Peyer's patch (tissue), 4 donors: ENCODE results near the gene POGZ. TPM values are rescaled to one million over a fixed set of nuclear protein-coding genes. Genes with fewer than 3 reads are reported as not detected.
A peak's percentile ranks its signal among the peaks of the same experiment; 100 is the strongest.
"Not testable (repeated sequence)": the region's sequence is repeated elsewhere in the genome, so short reads cannot be mapped to it uniquely, and the experiment has no call there.

Source experiments
- DNase-seq, 3 donors: peaks; one replicate each; pipeline ENCODE4 v3.0.0-alpha.2; 2017 to 2019
- H3K27ac ChIP-seq, 4 donors: fragments of 200-600 bp; sonication (generic); one replicate each; pipeline ENCODE4 v1.5.1; 2016 to 2019
- H3K27me3 ChIP-seq, 2 donors: fragments of 200-600 bp; sonication (generic); one replicate each; pipeline ENCODE4 v1.5.1; 2019
- H3K36me3 ChIP-seq, 3 donors: fragments of 200-600 bp; sonication (generic); one replicate each; pipeline ENCODE4 v1.5.1; 2016 to 2019
- H3K4me1 ChIP-seq, 4 donors: fragments of 200-600 bp; sonication (generic); one replicate each; pipeline ENCODE4 v1.5.1; 2016 to 2019
- H3K4me3 ChIP-seq, 4 donors: fragments of 200-600 bp; sonication (generic); 1 replicate in 3 of 4; 2 replicates in 1 of 4; pipeline ENCODE4 v1.5.1; 2016 to 2019; ENCODE audit warnings: mild to moderate bottlenecking in 1 of 4
- H3K9me3 ChIP-seq, 4 donors: fragments of 200-600 bp; sonication (generic); one replicate each; pipeline ENCODE4 v1.5.1; 2016 to 2019; ENCODE audit warnings: mild to moderate bottlenecking in 1 of 4
- CTCF ChIP-seq, 6 experiments: fragments of 450-650 bp in 4 of 6; fragments of 200-600 bp in 2 of 6; sonication (generic) in 1 of 6; IDR thresholded peaks; one replicate each; pipeline ENCODE4 v1.5.1; 2017 to 2019; ENCODE audit warnings: antibody characterized with exemption in 6 of 6, mild to moderate bottlenecking in 3 of 6, moderate library complexity in 1 of 6
- POLR2A ChIP-seq, 2 donors: fragments of 450-650 bp; IDR thresholded peaks; one replicate each; pipeline ENCODE4 v1.5.1; 2017; ENCODE audit warnings: antibody characterized with exemption in 2 of 2, mild to moderate bottlenecking in 2 of 2, moderate library complexity in 2 of 2
- total RNA-seq, 4 donors: library from RNA; depleted of rRNA; stranded (reverse); fragments of >200 nt; gene quantifications; one replicate each; pipeline ENCODE4 v1.1.0, GENCODE V29; 2016

POGZ gene
- total RNA-seq, 4 donors from 2014 or later: 49.5 to 91.3 (median 52.6) TPM

DNA sequence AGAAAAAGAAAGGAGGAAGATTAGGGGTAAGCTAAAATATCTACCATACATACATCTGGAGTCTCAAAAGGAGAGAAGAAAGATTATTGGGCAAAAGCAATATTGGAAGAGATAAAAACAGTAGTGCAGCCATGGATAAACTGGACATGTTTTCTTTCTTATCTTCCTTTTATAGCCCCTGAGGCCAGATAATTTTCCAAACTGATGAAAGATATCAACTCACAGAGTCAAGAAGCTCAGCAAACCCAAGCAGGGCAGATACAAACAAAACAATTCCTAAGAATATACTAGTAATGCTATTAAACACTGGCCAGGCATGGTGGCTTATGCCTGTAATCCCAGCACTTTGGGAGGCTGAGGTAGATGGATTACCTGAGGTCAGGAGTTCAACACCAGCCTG, 65.7 kb downstream of the POGZ start:
- Histone ChIP-seq H3K27ac (no peak overlapping the region), H3K36me3 (no peaks in the 10 kb centered on the region), H3K4me1 (peaks cover 0 to under 1% (median 0%) of the 10 kb centered on the region in 4 donors), H3K9me3 (no peaks in the 10 kb centered on the region), H3K27me3 (no peaks in the 10 kb centered on the region), H3K4me3 (no peak overlapping the region)
- DNase-seq: no peak
- TF ChIP-seq CTCF (IDR thresholded peaks at IDR 0.05) (no peak), POLR2A (IDR thresholded peaks at IDR 0.05) (no peak)

GRCh38 chr1:151391079-151391563, 68.2 kb downstream of the POGZ start:
- TF ChIP-seq POLR2A (IDR thresholded peaks at IDR 0.05) (no peak), CTCF (IDR thresholded peaks at IDR 0.05) (no peak)
- peak overlapping the region in 2 of 4 donors; percentile 67 to 83 for H3K27ac ChIP-seq
- no peaks in the 10 kb centered on the region for H3K27me3 ChIP-seq
- no peaks in the 10 kb centered on the region for H3K9me3 ChIP-seq
- DNase-seq: no peak
- no peak overlapping the region for H3K4me3 ChIP-seq
- no peaks in the 10 kb centered on the region for H3K36me3 ChIP-seq
- no peaks in the 10 kb centered on the region for H3K4me1 ChIP-seq

DNA sequence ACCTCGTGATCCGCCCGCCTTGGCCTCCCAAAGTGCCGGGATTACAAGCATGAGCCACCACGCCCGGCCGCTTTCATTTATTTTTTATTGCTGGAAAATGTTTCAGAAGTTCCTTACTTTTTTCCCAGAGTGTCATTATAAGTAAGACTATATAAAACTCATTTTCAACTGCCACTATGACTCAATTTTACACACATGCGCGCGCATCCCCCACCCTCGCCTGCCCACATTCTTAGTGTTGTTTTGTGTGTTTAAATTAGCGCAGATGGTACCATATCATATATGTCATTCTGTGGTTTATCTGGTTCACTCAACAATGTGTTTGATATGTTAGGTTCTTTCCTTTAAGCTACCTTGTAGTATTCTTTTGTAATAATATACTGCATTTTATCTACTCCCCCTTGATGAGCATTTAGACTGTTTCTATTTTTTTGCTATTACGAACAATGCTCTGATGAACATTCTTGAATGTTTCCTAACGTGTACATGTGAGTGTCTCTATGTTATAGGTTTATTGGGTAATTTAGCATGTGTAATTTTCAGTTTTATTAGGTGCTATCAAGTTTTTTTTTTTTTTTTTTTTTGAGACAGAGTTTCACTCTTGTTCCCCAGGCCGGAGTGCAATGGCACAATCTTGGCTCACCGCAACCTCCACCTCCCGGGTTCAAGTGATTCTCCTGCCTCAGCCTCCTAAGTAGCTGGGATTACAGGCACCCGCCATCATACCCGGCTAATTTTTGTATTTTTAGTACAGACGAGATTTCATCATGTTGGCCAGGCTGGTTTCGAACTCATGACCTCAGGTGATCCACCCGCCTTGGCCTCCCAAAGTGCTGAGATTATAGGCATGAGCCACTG, 68.8 kb downstream of the POGZ start:
- peak in 2 of 3 donors; percentile 69 to 74 for DNase-seq
- not testable (repeated sequence) for H3K4me1 ChIP-seq

DNA sequence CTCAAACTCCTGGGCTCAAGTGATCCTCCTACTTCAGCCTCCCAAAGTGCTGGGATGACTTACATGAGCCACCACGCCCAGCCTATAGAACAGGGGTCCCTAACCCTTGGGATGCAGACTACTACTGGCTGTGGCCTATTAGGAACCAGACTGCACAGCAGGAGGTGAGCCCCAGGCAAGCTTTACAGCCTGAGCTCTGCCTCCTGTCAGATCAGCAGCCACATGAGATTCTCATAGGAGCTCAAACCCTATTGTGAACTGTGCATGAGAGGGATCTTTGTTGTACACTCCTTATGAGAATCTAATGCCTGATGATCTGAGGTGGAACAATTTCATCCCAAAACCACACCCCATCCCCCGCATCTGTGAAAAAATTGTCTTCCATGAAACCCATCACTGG, 73.3 kb downstream of the POGZ start:
- Histone ChIP-seq H3K27ac (no peak overlapping the region), H3K4me3 (no peak overlapping the region), H3K4me1 (no peaks in the 10 kb centered on the region), H3K27me3 (no peaks in the 10 kb centered on the region), H3K36me3 (no peaks in the 10 kb centered on the region), H3K9me3 (no peaks in the 10 kb centered on the region)
- DNase-seq: peak in 1 of 3 donors; percentile 19
- TF ChIP-seq CTCF (IDR thresholded peaks at IDR 0.05): no peak
- TF ChIP-seq POLR2A (IDR thresholded peaks at IDR 0.05): no peak

More for the DNA sequence above, 68.8 kb downstream of the POGZ start:
- H3K36me3 ChIP-seq, H3K27me3 ChIP-seq, H3K9me3 ChIP-seq: not testable (repeated sequence)
- H3K4me3 ChIP-seq: peak overlapping the region in 1 of 4 donors; percentile 26
- H3K27ac ChIP-seq: peak overlapping the region in 2 of 4 donors; percentile 67 to 83

- H3K4me3 ChIP-seq: no peak overlapping the region
- H3K27ac ChIP-seq: no peak overlapping the region
- no peaks in the 10 kb centered on the region for H3K9me3 ChIP-seq
- no peaks in the 10 kb centered on the region for H3K27me3 ChIP-seq
- TF ChIP-seq POLR2A (IDR thresholded peaks at IDR 0.05) (no peak), CTCF (IDR thresholded peaks at IDR 0.05) (no peak)
- no peaks in the 10 kb centered on the region for H3K4me1 ChIP-seq
- DNase-seq: peak in 1 of 3 donors; percentile 5
- no peaks in the 10 kb centered on the region for H3K36me3 ChIP-seq
These were observed 74.7 kb downstream of the POGZ start for GRCh38 chr1:151384584-151384983.

- Histone ChIP-seq H3K9me3 (no peaks in the 10 kb centered on the region), H3K27ac (no peak overlapping the region), H3K4me3 (no peak overlapping the region), H3K4me1 (peaks cover 0 to 14% (median 0%) of the 10 kb centered on the region in 4 donors), H3K27me3 (no peaks in the 10 kb centered on the region), H3K36me3 (no peaks in the 10 kb centered on the region)
- DNase-seq: no peak
- TF ChIP-seq POLR2A (IDR thresholded peaks at IDR 0.05): no peak
- no peak for TF ChIP-seq CTCF (IDR thresholded peaks at IDR 0.05)
These were observed 82.0 kb downstream of the POGZ start for GRCh38 chr1:151377150-151377884.
